CD4-positive, alpha-beta T cell treated with Interleukin-4 for 4 hours (primary cell): ENCODE results near the gene CADM1.

Experiments used
- DNase-seq: peaks from one replicate; pipeline ENCODE4 v3.0.0-alpha.2; 2020

The CADM1 gene

DNA sequence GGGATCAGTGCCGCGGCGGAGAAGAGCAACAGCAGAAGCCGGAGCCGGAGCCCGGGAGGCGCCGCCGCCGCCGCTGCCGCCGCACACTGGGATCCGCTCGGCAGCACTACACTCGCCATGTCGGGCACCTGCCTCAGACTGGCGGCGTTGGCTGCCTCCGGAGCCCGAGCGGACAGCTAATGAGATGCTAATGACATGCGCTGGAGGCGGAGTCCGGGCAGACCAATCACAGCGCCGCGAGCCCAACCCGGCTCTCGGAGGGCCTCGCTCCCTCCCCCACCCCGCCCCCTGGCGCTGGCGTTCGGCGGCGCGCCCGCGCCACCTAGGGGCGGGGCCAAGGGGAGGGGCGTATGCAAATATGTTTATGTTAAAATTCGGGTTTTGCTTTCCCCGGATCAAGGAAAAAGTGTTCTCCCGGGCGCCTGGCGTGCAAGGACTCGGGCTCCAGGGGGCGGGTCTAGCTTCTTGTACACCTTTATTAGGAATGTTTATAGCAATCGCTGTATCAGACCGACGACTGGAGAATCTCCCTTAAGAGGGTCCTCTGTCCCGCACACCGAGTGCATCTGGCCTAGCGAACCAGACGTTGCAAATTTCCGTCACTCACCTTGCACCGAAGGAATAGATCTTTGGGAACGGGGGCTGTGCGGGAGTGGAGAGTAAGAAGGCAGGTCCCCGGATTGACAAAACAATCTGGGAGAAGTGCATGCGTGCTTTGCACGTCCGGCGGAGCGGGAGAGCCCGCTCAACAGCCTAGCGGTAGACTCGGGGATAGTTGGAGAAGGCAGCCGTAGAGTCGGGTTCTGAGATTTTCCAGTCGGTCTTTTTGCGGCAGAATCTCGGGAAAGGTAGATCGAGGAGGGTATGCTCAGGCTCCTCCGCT is at the start of gene CADM1:
Gene CADM1 (minus strand): TSS at position 140 of the 883 bp plus-strand sequence.
- DNase-seq = peak; percentile 83

DNA sequence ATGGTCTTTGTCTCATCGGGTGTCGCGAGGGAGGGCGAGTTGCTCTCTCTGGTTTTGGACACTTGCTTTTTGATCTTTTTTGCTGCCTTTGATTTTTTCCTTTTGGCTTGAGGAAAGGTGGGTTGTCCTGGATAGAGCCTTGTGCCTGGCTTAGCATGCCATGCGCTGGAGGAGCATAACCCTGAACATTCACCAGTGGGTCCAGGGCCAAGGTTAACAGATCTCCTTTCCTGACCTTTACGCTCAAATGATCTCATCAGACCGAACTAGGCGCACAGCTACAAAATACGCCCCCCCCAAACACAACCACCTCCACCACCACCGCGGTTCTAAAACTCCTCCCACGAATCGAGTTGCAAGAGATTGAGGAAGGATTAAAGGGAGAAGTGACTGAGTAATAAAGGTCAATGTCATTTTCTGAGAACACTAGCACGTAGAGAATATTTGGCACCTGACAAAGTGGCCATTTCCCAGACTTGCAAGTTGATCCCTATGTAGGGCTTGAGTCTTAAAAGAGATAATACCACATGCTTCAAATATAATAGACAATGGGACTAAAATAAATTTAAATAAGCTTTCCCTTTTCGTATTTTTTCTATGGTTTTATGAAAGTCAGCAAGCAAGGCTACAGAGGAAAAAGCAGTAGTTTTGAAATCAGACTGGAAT is 48.7 kb upstream of the CADM1 start:
- DNase-seq = no peak

DNA sequence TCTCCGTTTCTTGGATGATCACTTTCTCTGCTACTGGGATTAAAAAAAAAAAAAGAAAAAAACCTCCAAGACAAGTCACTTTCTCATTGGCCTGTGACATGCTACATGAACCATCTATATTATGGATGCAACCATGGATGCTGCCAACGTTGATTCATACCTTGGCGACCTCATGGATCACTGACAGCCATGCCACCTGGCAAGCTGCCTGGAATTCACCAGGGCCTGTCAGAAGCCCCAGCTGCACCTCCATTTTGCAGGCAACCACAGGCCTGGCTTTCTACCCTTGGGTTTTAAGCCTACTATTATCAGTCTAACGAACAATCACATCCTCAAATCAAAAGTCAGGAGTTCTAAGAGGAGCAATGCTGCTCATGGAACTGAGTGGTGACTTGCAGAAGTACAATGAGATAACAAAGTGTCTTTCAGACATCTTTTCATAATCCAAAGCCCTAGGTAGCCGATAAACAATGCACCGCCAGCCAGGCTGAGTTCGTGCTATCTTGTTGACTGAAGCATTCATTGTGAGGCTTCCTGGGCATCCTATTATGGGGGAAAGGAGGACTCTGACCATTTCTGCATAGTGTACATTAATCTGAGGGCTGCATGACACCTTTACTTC is 48.0 kb upstream of the CADM1 start:
- DNase-seq = no peak

GRCh38 chr11:115550291-115551059 is 46.3 kb upstream of the CADM1 start:
- DNase-seq = no peak

GRCh38 chr11:115548878-115549528 is 44.8 kb upstream of the CADM1 start:
- no peak for DNase-seq

DNA sequence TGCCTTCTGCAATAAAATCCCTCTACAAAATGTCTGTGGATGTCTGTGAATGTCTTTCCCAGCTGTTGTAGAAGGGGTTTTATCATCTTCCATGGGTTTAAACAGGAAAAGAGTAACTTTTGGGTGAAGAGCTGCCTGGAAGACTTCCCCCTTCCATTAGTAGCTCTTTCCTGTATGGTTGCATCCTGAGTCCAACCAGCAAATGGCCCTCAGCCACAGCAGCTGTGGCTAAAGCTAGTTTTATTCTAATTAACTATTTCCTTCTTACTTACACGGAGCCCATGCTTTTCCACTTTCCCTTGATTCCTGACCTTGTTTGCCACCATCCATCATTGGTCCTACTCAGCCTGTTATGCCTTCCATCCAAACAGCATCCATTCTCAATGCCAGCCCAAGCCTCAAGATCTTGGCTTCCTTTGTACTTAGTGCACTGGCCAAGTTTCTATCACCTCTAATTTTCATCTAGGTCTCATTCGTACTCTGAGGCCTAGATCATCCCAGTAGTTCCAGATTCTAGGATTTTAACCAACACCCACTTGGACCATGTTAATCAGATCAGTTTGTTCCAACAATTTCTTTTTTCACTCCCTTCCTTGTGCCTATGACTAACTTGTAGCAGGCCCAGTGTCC is 41.5 kb upstream of the CADM1 start:
- no peak for DNase-seq

- DNase-seq = no peak
Observed at GRCh38 chr11:115544422-115544948, 40.3 kb upstream of the CADM1 start.

- no peak for DNase-seq
Observed at GRCh38 chr11:115541518-115541917, 37.3 kb upstream of the CADM1 start.

- no peak for DNase-seq
Observed at GRCh38 chr11:115539844-115540243, 35.6 kb upstream of the CADM1 start.

DNA sequence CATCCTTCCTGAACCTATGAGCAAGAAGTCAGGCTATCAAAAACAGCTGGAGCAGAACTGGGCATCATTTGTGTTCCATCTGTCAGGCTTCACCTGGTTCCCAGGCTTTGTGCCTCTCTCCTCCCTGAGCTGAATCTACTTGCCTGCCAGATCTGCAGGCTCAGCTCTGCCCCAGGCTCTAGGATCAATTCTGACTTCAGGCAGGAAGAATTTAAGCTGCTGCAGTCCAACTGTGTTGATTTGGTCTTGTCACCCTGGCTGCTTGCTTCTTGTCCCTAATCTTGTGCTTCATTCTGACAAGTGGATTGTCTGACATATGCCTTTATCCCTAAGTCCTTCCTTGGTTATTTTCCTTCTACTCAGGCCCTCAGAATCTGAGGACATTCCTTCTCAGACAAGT is 31.6 kb upstream of the CADM1 start:
- no peak for DNase-seq

DNA sequence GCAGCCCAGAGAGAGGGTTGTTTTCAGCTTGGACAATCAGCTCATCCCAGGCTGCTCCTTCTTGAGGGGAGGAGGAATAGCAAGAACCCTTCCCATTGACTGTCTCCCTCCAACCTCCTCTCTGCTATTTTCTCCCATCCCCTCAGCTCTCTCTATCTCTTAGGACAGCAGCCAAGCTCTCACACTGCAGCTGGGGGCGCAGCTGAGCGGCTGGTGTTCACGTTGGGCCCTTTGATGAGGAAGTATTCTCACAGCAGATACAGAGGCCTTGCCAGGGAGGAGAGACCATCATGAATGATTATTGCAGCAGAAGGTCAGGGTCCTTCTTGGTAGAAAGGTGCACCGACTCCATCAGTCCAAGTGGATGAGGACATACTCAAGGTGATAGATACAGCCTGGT is 26.5 kb upstream of the CADM1 start:
- DNase-seq = no peak

DNA sequence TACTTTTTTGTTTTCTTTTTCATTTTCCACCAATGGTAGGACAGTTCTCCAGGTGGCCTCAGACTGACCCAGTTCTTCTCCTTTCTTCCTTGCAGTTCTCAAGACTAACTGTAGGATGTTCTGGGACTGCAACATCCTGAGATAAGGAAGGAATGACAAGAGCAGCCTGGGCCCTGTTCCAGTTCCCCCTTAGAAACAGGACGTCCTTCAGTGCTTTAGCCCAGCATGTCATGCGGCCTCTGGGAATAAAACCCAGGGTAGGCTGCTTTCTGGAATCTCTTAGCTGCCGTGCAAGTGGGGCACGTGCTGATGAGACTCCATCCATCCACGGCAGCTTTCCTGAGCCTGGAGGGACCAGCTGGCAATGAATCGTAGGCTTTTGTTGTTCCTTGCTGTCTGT is 24.0 kb upstream of the CADM1 start:
- no peak for DNase-seq

- no peak for DNase-seq
Observed at GRCh38 chr11:115527534-115528125, 23.4 kb upstream of the CADM1 start.

DNA sequence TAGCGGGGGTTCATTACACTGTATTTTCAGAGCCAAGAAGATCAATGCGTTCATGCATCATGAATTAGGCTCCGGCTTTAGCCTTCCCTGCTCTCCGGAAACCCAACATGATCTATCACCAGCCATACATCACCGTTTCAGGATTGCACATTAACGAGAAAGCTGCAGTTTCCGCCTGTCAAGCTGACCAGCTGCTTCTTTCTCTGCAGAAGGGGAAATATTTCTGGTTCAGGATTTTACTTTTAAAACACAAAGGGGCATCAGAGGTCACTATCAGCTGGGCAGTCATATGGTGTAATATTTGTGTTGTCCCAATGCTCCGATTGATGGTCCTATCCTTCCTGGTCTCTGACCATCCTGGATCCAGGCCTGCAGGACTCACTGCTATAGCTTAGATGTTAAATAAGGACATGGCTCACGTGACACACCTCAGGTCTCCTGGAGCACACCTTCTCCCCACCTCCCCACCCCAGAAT is 21.4 kb upstream of the CADM1 start:
- no peak for DNase-seq

- no peak for DNase-seq
Observed at GRCh38 chr11:115524572-115524971, 20.4 kb upstream of the CADM1 start.

DNA sequence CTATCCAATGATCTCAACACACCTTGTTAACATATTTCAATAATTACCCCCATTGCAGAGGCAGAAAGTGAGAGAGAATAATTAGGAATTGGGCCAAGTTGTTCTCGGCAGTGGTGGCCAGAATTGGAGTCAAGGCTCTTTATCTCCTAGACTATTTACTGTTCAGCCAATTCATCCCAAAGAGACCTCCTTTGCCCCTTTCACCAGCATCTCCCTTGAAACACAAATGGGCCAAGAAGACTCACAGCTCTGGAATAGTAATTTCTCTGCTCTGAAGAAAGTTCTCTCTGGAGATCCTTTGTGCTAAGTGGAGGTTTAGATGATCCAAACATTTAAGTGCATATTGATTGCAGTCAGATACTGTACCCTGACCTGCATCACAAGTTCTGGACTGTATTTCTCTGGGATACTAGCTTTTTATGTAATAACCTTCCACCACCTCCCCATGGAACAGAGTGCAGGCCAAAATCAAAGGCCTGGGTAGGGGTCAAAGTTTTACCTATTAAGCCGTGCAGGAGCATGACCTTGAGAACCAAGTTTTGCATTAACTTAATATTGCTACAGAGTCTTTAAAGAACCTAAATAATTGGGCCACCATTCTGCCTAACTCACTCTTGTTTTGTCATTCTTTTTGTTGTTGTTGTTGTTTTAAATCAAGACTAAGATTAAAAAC is 19.6 kb upstream of the CADM1 start:
- DNase-seq = no peak

- DNase-seq = no peak
Observed at GRCh38 chr11:115522302-115522701, 18.1 kb upstream of the CADM1 start.

DNA sequence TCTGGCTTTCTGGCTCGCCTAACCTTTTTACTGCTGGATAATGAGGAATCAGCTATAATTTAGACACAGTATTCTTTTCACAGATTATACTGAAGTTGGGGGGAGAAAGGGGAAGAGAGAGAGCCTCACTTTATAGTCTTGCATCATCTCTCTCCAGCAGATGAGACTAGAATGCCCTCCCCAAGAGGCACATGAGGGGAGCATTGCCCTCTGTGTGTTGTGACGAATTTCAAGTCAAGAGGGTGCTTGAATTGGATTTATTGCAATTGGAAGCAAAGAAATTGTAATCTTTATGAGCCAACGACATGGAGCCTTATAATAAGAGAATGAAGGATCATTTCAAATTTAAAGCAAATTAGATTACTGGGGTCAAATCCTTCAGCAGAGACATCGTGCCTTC is 17.6 kb upstream of the CADM1 start:
- no peak for DNase-seq

DNA sequence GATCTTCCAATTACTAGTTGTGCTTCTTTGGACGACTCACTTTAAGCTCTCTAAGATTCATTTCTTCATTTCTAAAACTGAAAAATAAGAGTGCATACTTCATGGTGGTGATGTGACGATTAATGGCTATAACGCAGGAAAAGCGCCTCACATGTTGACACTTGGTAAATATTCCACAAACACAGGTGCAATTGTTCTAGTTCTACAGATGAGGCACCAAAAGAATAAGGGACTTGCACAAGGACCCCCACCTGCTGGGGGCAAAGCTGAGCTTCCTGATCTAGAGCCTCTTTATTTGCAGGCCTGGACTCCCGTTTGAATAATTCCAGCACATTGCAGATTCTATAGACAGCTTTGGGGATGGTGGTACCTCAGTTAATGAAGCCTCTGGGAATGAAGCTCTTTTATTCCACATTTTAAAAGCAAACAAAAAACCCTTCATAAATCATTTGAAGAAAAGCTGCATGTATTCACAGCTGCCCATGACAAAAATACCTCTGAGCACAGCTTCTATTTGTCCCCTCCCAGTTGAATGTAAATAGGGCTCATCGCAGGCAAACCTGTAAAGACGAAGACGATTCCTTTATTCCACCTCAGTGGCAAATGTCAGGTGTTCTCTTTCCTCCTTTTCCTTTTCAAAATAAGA is 14.9 kb upstream of the CADM1 start:
- no peak for DNase-seq
